Measurements from ENCODE around the gene ALDOA.

GRCh38 chr16:30063893-30064728 is 1.4 kb upstream of the ALDOA start:
- no peak for TF ChIP-seq POLR2A (IDR thresholded peaks at IDR 0.05)
- peak in 1 of 2 donors; percentile 28 for TF ChIP-seq CTCF (IDR thresholded peaks at IDR 0.05)
- TF ChIP-seq POLR2AphosphoS5 (IDR thresholded peaks at IDR 0.05): no peak
